ENCODE data around the gene MINDY1.
A peak's percentile ranks its signal among the peaks of the same experiment; 100 is the strongest.

DNA sequence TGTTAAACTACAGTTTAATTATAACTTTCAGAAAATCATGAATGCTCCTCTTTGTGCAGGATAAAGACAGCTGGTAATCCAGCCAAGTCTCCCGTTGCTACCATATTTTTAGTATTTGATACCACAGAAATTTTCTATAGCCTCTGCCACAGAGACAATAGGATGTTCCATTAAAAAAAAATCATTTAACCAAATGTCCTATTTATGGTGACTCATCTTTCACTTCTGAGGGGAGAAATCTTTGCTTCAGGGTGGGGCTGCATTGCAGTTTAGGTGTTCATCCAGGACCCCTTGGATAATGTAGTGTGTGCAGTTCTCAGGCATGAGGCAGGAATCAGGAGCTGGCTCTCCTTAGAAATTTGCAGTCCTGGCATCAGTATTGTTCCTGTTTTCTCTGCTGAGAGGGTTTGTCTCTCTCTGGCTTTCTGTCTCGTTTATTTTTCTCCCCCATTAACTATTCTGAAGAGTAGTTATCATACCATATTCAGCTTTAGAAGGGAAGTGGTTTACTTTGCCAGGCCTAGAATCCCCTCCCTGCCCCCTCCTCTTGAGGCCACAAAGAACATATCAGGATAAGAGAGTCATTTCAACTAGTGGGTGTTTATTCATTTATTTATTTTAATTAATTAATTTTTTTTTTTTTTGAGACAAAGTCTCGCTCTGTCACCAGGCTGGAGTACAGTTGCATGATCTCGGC lies 4.6 kb upstream of the MINDY1 start:
- TF ChIP-seq, protein P1, sequence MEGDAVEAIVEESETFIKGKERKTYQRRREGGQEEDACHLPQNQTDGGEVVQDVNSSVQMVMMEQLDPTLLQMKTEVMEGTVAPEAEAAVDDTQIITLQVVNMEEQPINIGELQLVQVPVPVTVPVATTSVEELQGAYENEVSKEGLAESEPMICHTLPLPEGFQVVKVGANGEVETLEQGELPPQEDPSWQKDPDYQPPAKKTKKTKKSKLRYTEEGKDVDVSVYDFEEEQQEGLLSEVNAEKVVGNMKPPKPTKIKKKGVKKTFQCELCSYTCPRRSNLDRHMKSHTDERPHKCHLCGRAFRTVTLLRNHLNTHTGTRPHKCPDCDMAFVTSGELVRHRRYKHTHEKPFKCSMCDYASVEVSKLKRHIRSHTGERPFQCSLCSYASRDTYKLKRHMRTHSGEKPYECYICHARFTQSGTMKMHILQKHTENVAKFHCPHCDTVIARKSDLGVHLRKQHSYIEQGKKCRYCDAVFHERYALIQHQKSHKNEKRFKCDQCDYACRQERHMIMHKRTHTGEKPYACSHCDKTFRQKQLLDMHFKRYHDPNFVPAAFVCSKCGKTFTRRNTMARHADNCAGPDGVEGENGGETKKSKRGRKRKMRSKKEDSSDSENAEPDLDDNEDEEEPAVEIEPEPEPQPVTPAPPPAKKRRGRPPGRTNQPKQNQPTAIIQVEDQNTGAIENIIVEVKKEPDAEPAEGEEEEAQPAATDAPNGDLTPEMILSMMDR (IDR thresholded peaks at IDR 0.05) = no peak
- TF ChIP-seq POLR2A (IDR thresholded peaks at IDR 0.05) = peak in 1 of 2 donors; percentile 69

All from thyroid gland (tissue), 4 donors.